ENCODE results near the gene SYT8.

Gene SYT8

GRCh38 chr11:1832211-1832919 lies 2.4 kb upstream of the SYT8 start:
- DNase-seq (ENCODE audit: low spot score) = no peak

DNA sequence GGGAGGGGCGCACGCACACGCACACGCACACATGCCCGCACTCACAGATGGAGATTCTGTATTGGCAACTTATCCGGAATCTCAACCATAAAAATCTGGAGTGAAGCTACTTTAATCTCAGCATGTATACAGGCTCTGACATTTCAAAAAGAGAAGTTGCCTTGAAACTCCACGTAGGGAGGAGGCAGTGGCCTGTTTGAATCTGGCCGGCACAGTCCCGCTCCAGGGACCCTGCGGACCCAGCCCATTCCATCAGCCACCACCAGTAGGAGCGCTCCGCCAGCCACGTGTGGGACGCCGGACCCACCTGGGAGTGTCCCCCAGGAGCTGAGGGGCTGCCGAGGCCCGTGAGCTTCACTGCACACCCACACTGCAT lies 1.9 kb upstream of the SYT8 start:
- no peak for DNase-seq (ENCODE audit: low spot score)

DNA sequence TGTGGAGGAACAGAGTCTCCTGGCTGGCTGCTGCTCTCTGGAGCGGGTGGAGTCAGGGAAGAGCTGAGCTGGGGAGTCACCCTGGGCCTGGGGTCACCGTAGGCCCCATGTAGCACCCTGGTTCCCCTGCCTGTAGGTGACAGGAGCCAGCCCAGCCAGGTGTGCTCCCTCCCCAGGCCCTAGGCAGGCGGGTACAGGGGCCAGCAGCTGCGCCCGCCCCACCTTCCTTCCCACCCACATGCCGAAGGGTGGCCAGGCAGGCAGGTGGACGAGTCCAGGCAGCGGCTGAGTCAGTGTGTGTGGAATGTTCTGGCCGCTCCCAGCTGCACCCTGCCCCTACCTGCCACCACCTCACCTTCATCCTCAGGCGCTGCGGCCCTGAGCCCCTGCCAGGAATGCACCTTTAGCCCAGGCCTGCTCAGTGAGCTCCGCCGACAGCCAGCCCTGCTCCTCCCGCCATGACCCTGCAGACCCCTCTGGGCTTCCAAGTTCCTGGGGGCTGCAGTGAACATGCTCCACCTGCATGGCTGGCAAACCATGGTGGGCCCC lies 654 bp upstream of the SYT8 start:
- DNase-seq (ENCODE audit: low spot score) = no peak

- DNase-seq (ENCODE audit: low spot score) = no peak
These were observed 851 bp downstream of the SYT8 start for GRCh38 chr11:1835671-1836010.

- no peak for DNase-seq (ENCODE audit: low spot score)
These were observed 1.5 kb downstream of the SYT8 start for GRCh38 chr11:1836011-1836945.

GRCh38 chr11:1837171-1838076 lies 2.6 kb downstream of the SYT8 start:
- DNase-seq (ENCODE audit: low spot score) = peak; percentile 91

GRCh38 chr11:1838077-1838425 lies 3.3 kb downstream of the SYT8 start:
- no peak for DNase-seq (ENCODE audit: low spot score)

GRCh38 chr11:1838426-1839144 lies 3.8 kb downstream of the SYT8 start, which contains the start of gene TNNI2:
Gene TNNI2, plus strand, starts transcription at chr11:1838981. Its CDS starts 716 bp downstream, at chr11:1839697.
- DNase-seq (ENCODE audit: low spot score) = no peak

GRCh38 chr11:1839204-1839923 lies 4.6 kb downstream of the SYT8 start:
- DNase-seq (ENCODE audit: low spot score) = no peak

DNA sequence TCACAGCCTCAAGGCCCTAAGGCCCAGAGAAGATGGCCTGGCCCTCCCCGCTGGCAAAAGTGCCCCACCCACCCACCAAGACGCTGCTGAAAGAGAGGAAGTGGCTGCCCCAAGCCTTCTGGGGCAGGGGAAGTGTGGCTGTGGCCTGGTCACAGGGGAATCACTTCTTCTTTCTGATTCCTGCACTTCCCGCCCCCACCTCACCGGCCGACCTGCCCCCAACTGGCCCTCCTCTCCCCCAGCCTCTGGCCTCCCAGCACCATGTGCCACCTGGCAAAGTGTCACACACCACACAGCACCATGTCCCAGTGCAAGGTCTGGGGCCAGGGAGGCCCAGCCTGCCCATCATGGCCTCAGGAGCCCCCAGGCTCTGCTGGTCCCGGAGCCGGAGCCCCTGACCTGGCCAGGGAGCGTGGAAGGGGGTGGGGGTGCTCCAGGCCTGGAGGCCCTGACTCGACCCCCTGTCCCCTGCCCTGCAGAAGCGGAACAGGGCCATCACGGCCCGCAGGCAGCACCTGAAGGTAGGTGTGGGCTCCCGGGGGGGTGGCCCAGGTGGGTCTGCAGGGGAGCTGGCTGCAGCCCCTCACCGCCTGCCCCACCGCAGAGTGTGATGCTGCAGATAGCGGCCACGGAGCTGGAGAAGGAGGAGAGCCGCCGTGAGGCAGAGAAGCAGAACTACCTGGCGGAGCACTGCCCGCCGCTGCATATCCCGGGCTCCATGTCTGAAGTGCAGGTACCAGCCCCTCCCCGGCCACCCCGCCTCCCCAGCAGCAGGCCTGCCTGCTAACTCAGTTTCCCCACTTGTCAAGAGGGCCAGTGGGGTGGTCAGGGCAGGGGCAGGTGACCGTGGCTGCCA lies 5.4 kb downstream of the SYT8 start:
- no peak for DNase-seq (ENCODE audit: low spot score)

DNA sequence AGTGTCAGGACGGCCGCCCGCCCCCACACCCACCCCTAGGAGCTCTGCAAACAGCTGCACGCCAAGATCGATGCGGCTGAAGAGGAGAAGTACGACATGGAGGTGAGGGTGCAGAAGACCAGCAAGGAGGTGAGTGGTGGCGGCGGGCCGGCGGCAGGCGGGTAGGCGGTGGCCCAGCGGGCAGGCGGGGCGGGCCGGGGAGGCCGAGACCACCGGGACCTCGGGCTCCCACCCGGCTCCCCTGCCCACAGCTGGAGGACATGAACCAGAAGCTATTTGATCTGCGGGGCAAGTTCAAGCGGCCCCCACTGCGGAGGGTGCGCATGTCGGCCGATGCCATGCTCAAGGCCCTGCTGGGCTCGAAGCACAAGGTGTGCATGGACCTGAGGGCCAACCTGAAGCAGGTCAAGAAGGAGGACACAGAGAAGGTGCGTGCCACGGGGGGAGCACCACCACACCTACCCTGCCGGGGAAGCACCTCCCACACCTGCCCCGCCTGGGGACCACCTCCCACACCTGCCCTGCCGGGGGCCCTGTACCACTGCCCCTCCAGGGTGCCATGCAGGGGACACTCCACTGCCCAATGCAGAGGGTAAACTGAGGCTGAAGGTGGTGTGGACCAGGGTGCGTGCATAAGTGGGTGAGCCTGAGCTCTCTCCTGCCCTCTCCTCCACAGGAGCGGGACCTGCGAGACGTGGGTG lies 6.1 kb downstream of the SYT8 start:
- DNase-seq (ENCODE audit: low spot score) = no peak

DNA sequence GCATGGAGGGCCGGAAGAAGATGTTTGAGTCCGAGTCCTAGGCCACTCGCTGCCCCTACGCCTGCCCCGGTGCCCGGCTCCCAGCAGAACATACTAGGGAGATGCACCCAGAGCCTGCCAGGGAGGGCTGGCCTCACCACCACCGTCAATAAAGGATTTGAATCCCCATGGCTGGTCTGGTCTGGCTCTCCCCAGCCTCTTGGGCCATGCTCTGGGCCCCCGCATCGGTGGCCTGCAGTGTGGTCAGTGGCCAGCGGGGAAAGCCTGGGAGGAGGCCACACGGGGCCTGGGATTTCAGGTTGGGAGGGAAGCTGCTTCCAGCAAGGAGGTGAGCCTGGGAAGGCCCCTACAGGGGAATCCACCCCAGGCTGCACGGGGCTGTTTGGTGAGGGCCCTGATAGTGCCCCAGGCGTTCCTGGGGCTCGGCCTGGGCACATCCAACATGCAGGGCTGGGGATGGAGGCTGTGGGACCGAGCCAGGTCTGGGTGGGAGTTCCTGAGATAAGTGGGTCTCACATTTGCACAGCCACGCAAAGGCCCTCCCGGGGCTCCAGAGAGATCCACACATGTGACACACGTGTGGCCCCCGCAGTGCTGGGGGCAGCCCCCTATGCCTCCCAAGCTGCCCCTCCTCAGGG lies 6.8 kb downstream of the SYT8 start:
- DNase-seq (ENCODE audit: low spot score) = no peak

GRCh38 chr11:1842149-1843097 lies 7.6 kb downstream of the SYT8 start:
- no peak for DNase-seq (ENCODE audit: low spot score)

DNA sequence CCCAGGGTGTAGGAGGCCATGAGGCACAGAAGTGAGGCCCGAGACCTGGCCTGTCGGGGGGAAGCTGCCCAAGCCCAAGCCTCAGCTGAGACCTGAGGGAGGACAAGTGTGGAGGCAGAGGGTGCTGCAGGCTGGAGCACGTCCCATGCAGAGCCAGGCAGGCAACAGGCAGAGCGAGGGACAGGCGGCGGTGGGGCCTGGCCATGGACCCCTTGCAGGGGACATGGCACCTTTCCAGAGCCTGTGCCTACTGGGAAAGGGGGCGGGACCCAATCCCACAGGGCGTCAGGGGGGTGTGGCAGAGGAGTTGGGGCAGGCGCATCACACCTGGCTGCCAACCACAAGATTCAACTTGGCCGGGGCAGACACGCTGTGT lies 8.3 kb downstream of the SYT8 start:
- DNase-seq (ENCODE audit: low spot score) = no peak

DNA sequence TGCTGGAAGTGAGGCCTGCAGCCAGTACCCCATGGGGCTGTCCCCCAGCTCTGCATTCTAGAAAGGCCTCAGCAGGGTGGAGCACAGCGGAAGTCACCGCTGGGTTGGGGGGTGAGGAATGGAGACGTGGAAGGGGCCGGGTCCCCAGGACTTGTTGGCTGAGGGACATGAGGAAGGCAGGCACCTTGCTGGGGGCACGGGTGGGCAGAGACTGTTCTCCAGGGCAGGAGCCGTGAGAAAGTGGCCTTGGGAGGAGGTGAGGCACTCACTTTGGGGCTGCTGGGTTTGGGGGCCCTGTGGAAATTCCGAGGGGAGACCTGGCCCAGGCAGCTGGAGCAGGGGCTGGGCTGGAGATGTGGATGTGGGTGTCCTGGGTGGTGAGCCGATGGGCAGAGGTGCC lies 9.0 kb downstream of the SYT8 start:
- DNase-seq (ENCODE audit: low spot score) = no peak

DNA sequence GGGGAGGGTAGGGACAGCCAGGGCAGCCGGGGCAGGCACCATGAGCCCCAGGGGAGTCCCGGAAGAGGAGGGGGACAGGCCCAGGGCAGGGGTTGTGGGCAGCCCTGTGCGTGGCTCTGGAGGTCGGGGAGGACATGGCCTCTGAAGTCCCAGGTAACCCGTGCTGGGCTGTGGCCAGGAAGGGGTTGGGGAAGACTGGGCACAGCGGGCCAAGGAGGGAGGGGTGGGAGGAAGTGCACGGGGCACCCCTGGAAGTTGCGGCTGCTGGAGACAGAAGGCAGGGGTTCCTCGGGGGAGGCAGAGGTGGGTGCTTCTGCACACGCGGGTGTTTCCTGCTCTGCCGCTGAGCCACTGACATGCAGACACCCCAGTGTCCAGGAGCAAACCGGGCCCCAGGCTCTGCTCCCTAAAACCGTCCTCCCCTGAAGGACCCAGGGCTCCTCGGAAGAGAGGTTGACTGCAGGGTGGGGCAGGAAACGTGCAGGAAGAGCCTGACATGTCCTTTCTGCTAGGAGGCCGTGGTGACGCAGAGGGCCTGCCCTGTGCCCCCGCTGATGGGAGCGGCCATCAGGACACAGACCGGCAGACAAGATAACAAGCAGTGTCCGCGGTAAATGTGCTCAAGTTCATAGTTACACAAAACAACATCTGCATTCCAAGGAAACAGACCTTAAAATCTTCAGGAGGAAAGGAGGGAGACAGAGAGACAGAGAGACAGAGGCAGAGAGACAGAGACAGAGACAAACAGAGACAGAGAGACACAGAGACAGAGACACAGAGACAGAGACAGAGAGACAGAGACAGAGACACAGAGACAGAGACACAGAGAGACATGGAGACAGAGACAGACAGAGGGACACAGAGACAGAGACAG lies 9.7 kb downstream of the SYT8 start:
- no peak for DNase-seq (ENCODE audit: low spot score)

DNA sequence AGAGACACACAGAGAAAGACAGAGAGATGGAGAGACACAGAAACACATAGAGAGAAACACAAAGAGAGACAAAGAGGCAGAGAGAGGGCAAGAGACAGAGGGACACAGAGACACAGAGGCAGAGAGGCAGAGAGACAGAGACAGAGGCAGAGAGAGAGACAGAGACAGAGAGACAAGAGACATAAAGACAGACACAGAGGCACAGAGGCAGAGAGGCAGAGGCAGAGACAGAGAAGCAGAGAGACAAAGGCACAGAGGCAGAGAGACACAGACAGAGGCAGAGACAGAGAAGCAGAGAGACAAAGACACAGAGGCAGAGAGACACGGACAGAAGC lies 10.3 kb downstream of the SYT8 start:
- DNase-seq (ENCODE audit: low spot score) = no peak

All from left forelimb (tissue), 1 donor.